ENCODE results near the gene FDXR. TPM values are rescaled to one million over a fixed set of nuclear protein-coding genes. Genes with fewer than 3 reads are reported as not detected.

FDXR gene, protein sequence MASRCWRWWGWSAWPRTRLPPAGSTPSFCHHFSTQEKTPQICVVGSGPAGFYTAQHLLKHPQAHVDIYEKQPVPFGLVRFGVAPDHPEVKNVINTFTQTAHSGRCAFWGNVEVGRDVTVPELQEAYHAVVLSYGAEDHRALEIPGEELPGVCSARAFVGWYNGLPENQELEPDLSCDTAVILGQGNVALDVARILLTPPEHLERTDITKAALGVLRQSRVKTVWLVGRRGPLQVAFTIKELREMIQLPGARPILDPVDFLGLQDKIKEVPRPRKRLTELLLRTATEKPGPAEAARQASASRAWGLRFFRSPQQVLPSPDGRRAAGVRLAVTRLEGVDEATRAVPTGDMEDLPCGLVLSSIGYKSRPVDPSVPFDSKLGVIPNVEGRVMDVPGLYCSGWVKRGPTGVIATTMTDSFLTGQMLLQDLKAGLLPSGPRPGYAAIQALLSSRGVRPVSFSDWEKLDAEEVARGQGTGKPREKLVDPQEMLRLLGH
- total RNA-seq (ENCODE audit: low replicate concordance) = 36.2 and 37.7 TPM in 2 replicates

DNA sequence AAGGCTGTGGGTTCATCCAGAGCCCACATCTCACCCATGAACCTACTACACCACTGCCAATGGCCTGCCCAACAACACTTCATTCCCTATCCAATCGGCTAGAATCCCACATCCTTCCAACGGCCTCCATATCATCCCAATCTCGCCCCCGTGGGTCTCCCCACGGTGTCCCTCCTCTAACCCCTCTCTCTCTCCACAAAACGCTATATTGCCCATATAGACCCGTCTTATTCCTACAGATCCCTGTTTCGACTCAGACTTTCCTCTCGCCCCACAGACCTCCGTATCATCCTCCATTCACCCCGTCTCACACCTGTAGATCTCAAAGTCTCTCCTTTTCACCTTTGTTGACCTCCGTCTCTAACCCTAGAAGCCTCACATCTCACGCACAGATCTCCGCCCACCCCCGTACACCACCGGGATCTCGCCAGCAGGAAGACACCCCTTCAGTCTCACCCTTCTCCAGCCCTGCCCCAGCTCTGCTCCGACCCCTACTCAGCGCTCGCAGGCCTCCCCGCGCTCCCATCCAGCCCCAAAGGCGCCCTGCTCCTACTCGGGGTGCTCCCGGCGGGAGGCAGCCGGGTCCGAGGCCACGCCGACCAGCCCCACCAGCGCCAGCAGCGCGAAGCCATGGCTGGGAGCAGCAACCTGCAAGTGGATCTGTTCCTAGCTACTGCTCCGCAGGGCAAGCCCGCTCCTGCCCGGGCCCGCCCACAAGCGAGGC is at the start of gene FDXR:
Gene FDXR (minus strand): TSS at position 682 of the 724 bp plus-strand sequence. CDS start 50 bp downstream, at position 632.

DNA sequence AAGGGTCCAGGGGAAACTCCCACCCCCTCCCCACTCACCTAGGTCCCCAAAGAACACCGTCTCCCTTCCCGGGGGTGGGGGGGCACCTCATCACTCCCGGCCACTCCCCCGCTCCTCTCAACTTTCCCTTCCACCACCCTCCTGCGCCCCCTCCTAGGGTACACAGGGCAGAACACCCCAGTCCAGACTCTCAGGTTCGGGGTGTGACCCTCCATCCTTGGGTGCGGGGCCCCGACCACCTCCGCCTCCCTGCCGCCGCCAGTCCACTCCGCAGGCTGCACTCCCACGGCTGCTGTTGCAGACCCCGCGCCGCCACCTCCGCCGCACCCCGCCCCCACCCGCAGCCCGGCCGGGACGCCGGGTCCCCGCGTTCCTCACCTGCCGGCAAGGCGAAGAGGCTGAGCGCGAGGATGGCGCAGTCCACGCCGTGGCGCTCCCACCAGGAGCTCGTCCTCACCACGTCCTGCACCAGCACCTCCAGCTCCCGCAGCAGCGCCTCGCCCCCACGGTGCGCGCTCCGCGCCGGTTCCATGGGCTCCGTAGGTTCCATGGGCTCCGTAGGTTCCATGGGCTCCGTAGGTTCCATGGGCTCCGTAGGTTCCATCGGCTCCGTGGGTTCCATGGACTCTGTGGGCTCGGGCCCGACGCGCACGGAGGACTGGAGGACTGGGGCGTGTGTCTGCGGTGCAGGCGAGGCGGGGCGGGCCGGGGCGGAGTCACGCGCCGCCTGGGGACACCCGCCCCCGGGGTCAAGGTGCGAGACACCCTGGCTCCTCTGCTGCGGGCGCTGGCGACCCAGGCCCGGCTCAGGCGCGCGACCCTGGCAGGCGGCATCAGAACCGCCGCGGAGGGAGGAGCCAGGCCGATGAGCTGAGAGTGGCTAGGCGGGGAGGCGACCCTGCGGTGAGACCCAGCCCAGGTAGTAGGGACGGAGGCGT is 20.4 kb upstream of the FDXR start, which contains the start of gene FADS6:
Gene FADS6 (minus strand): TSS at position 660 of the 938 bp plus-strand sequence. CDS start 38 bp downstream, at position 622.

DNA sequence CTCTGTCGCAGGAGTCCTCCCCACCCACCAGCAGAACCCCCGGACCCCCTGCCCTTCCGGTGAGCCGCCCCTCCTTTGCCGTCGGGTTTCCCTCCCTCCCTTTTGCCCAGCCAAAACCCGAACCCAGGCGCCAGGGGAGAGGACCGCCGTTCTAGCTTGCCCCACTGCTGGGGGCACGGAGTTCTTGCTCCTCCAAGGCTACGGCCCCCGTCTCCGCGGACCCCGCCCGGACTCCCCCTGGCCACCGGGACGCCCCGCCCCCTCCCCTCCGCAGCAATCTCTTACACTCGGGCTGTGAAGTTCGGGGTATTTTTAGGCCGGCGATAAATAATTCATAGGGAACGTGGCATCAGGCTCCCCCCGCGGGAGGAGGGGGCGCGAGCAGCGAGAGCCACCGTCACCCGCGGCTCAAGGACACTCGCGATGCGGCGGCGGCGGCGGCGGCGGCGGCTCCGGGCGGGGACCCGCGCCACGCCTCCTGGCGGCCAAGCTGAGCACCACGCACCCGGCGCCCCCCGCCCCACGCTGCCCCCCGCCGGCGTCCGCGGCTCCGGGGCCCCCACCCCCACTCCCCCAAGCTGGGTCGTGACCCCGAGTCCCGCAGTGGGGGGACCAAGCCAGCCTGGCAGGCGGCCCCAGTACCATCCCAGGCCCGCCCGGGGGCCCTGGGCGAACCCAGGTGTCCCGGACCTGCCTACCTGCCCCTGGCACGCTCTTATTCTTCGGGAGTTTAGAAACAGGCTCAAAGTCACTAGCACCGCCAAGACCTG is 13.2 kb downstream of the FDXR start, which contains the start of gene GRIN2C:
Gene GRIN2C (minus strand): TSS at position 427 of the 770 bp plus-strand sequence. CDS start 4,793 bp downstream, outside the sequence.

Other genes with a start within 250 kb of the FDXR start
- not detected in 2 replicates for gene CD300E, start 249.3 kb downstream of the FDXR start, total RNA-seq (ENCODE audit: low replicate concordance)
- gene CD300LF, start 160.1 kb downstream of the FDXR start, total RNA-seq (ENCODE audit: low replicate concordance) = not detected in 2 replicates
- 0.15 TPM in 1 of 2 replicates, not detected in the other for gene RAB37, start 135.7 kb downstream of the FDXR start, total RNA-seq (ENCODE audit: low replicate concordance)
- gene NHERF1, start 124.4 kb downstream of the FDXR start, total RNA-seq (ENCODE audit: low replicate concordance) = 2.8 and 10.4 TPM in 2 replicates
- 46.3 and 62.8 TPM in 2 replicates for gene NAT9, start 96.6 kb downstream of the FDXR start, total RNA-seq (ENCODE audit: low replicate concordance)
- 0.15 and 0.23 TPM in 2 replicates for gene GRIN2C, start 13.1 kb downstream of the FDXR start, total RNA-seq (ENCODE audit: low replicate concordance)
- not detected in 2 replicates for gene FADS6, start 20.6 kb upstream of the FDXR start, total RNA-seq (ENCODE audit: low replicate concordance)
- gene USH1G, start 50.3 kb upstream of the FDXR start, total RNA-seq (ENCODE audit: low replicate concordance) = not detected in 2 replicates
- not detected in 2 replicates for gene OTOP2, start 51.3 kb upstream of the FDXR start, total RNA-seq (ENCODE audit: low replicate concordance)
- gene OTOP3, start 62.9 kb upstream of the FDXR start, total RNA-seq (ENCODE audit: low replicate concordance) = not detected in 2 replicates
- gene HID1, start 99.8 kb upstream of the FDXR start, total RNA-seq (ENCODE audit: low replicate concordance) = 0.23 and 0.90 TPM in 2 replicates
- 5.4 and 14.8 TPM in 2 replicates for gene CDR2L, start 114.6 kb upstream of the FDXR start, total RNA-seq (ENCODE audit: low replicate concordance)
- gene MRPL58, start 139.7 kb upstream of the FDXR start, total RNA-seq (ENCODE audit: low replicate concordance) = 17.1 and 27.8 TPM in 2 replicates
- gene ATP5PD, start 174.0 kb upstream of the FDXR start, total RNA-seq (ENCODE audit: low replicate concordance) = 236 and 296 TPM in 2 replicates
- 10.4 and 26.4 TPM in 2 replicates for gene KCTD2, start 174.2 kb upstream of the FDXR start, total RNA-seq (ENCODE audit: low replicate concordance)
- gene SLC16A5, start 215.0 kb upstream of the FDXR start, total RNA-seq (ENCODE audit: low replicate concordance) = 0.60 and 2.8 TPM in 2 replicates
- gene ARMC7, start 237.0 kb upstream of the FDXR start, total RNA-seq (ENCODE audit: low replicate concordance) = 2.0 and 2.1 TPM in 2 replicates